ENCODE measurements around the gene HOXC4.
A peak's percentile ranks its signal among the peaks of the same experiment; 100 is the strongest.

Gene HOXC4

DNA sequence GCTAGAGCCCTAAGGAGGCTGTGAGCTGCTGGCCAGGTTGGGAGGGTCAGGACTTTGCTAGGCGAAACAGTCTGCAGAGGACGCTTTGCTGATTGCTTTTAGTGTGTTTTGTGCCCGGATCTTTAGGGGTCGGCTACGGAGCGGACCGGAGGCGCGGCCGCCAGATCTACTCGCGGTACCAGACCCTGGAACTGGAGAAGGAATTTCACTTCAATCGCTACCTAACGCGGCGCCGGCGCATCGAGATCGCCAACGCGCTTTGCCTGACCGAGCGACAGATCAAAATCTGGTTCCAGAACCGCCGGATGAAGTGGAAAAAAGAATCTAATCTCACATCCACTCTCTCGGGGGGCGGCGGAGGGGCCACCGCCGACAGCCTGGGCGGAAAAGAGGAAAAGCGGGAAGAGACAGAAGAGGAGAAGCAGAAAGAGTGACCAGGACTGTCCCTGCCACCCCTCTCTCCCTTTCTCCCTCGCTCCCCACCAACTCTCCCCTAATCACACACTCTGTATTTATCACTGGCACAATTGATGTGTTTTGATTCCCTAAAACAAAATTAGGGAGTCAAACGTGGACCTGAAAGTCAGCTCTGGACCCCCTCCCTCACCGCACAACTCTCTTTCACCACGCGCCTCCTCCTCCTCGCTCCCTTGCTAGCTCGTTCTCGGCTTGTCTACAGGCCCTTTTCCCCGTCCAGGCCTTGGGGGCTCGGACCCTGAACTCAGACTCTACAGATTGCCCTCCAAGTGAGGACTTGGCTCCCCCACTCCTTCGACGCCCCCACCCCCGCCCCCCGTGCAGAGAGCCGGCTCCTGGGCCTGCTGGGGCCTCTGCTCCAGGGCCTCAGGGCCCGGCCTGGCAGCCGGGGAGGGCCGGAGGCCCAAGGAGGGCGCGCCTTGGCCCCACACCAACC lies 23.9 kb upstream of the HOXC4 start:
- DNase-seq: no peak

DNA sequence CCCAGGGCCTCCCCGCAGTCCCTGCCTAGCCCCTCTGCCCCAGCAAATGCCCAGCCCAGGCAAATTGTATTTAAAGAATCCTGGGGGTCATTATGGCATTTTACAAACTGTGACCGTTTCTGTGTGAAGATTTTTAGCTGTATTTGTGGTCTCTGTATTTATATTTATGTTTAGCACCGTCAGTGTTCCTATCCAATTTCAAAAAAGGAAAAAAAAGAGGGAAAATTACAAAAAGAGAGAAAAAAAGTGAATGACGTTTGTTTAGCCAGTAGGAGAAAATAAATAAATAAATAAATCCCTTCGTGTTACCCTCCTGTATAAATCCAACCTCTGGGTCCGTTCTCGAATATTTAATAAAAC lies 23.2 kb upstream of the HOXC4 start:
- DNase-seq: no peak

DNA sequence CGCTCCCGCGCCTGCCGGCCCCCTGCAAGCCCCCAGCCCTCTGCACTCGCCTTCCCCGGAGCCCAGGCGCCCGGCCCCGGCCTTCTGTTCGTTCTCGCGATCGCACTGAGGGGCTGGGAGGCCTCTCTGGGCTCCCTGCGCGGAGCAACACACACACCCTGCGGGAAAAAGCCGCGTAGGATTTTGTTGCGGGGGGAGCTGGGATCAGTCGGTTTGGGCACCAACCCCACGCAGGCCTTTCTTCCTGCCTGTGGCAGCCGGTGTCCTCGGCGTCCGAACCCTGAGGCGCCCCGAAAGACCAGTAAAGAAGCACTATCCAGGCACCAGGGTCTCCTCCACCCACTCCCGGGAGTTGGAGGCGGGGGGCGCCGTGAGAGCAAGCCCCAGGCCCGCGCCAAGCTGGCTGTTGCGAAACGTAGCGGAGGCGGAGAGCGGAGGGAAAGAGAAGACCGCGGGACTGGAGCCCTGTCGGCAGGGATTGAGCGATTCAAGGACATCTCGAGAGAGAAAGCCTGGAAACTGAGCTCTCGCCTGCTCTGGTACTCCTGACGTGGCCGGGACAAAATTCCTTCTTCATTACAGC lies 22.7 kb upstream of the HOXC4 start:
- DNase-seq: no peak

DNA sequence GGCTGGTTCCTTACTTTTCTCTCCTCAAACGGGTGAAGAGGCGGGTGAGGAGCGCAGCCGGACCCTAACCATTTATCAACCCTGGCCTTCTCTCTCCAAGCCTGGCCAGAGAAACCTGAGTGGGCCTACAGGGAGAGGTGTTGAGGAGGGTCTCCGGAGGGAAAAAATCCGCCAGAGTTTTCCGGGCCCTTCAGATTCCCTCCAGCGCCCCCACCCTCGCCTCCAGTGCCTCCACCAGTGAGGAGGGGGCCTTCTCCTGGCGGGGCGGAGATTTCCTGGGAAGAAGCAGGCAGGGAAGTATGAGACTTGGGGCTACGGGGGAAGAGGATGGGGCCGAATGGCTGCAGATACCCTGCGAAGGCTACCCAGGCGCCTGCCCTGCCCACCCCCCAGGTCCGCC lies 22.2 kb upstream of the HOXC4 start:
- no peak for DNase-seq

DNA sequence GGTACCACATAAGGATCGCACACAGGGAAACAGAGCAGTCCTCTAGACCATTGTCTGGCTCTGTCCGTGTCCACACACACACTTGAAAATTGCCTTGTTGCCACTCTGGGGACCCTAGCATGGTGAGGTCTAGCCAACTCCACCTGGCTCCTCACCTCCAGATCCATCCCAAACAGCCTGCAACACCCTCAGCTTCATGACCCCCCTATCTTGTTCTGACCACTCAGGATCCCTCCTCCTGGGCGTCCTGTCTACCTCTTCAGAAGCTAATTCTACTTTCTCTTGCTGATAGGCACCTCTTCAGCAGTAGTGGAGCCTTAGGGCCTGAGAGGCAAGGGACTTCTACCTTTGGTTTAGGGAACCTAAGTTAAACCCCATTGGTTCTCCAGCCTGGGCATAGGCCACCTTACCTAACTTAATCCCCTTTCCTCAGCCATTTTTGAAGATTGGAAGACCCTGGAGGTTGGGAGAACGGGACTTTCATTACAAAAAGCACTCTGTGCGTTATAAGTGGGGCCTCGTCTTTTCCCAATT lies 21.5 kb upstream of the HOXC4 start:
- DNase-seq: no peak

DNA sequence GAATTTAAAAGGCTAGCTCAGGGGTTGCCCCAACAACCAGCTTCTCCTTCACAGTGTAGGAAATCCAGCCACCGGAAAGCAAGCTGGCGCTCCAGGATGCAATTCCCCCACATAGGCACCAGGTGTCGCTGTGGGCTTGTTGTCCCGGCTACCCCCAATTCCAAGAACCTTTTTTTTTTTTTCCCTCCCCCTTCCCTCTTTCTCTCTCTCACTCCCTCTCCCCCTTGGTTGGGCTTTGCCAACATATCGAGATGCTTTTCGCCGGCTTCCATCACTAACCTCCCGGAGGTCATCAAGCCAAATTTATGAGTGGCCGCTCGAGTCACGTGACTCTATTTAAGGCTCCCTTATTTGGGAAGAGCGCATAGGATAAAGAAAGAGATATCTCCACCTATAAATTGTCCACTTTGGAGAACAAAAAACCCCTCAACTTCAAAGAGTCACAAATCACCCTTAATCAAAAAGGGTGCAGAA lies 21.0 kb upstream of the HOXC4 start, which contains the start of gene HOXC5:
TSS of gene HOXC5 (plus strand) at position 424 of the 474 bp plus-strand sequence. CDS start 73 bp downstream, outside the sequence.
- peak; percentile 27 for DNase-seq

DNA sequence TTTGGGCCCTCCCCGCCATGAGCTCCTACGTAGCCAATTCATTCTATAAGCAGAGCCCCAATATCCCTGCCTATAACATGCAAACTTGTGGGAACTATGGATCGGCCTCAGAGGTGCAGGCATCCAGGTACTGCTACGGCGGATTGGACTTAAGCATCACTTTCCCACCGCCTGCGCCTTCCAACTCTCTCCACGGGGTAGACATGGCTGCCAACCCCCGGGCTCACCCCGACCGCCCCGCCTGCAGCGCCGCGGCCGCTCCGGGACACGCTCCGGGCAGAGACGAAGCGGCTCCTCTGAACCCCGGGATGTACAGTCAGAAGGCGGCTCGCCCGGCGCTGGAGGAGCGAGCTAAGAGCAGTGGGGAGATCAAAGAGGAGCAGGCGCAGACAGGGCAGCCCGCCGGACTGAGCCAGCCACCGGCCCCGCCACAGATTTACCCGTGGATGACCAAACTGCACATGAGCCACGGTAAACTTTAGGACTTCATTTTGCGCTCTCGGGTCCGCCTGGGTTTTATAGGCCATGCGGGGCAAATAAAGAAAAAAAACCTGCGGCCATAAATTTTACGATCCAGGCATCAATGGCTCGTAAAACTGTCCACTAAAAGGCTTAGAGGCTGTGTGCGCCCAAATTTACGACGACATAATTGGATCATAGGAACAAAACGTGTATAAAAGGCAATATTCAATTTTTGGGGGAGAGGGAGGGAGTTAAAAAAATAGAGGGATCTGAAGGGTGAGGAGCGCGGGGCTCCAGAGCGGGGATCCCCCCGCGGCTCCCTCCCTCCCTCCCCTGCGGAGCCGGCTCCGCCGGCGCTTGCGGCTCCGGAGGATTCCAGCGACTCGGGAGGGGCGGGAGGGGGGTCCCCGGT lies 20.3 kb upstream of the HOXC4 start:
- no peak for DNase-seq

DNA sequence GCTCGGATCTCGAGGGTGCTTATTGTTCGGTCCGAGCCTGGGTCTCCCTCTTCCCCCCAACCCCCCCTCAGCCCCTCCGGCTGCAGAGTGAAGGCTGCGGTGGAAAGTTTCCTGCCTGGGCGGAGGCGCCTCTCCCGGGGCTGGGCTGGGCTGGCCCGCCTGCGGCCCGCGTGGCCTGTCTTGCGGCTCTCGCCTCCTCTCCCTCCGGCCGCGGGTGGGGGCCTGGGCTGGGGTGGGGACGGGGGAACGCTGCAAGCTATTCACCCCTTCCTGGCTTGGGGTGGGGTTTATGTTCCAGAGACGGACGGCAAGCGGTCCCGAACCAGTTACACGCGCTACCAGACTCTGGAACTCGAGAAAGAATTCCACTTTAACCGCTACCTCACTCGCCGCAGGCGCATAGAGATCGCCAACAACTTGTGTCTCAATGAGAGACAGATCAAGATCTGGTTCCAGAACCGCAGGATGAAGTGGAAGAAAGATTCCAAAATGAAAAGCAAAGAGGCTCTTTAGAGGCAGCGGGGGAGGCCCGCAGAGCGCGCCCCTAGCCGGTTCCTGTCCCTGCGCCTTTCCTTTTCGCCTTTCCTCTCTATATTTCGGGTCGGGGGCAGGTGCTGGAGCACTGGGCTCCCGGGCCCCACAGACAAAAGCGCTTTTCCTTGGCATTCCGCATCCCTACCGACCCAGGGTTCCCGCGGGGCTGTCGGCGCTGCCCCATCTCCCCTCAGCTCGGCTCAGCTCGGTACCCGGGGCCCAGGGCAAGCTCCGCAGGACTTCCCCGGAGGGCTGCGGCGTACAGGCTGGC lies 19.5 kb upstream of the HOXC4 start:
- no peak for DNase-seq

DNA sequence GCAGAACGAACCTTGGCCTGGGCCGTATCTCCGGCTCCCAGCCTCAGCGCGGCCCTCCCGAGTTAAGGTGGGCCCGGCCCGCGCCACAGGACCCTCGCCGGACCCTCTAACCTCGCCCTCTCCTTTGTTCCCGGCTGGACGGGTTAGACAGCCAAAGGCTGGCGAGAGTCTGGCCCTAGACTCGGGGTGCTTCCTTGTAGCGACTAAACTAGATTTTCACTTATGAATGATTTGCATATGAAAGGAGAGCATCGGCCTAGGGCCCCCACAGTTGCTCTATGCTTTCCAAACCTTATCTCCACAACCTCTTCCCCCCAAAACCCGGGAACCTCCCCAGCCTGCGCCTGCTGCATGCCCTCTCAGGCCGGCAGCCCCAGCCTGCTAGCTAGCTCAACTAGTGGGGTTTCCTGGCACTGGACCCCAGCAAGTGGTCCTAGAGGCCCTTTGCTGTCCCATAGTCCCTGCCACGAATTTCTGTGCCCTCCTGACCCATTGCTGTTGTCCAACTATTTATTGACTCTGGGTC lies 18.8 kb upstream of the HOXC4 start:
- no peak for DNase-seq

DNA sequence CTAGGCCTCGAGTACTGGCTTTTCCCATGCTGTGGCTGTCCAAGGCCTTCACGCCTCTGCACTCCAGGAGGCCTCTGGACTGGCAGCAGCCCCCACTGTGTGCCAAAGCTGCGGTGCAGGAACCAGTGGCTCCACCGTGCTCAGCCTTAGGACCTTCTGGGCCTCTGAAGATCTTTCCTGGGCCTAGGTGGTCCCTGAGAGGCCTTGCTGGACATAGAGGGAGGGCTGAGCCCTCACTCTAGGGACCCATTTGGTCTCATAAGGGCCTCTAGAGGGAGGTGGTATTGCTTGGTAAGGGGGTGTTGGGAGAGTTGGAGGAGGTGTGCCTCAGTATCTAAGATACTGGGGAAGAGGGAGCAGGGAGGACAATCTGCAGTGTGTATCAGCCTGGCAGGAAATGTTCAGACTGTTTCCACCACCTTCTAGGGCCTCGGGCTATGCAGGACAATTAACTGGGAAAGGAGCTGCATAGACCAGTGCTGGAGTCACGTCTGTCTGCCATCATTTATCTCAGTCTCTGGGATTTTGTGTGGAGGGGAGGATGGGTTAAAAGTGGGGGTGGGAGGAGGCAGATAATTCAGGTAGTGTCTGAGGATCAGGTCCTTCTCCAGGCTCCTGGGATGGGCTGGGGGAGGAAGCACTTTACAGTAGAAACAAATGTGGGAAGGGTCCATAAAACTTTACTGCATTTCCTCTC lies 17.9 kb upstream of the HOXC4 start:
- no peak for DNase-seq

DNA sequence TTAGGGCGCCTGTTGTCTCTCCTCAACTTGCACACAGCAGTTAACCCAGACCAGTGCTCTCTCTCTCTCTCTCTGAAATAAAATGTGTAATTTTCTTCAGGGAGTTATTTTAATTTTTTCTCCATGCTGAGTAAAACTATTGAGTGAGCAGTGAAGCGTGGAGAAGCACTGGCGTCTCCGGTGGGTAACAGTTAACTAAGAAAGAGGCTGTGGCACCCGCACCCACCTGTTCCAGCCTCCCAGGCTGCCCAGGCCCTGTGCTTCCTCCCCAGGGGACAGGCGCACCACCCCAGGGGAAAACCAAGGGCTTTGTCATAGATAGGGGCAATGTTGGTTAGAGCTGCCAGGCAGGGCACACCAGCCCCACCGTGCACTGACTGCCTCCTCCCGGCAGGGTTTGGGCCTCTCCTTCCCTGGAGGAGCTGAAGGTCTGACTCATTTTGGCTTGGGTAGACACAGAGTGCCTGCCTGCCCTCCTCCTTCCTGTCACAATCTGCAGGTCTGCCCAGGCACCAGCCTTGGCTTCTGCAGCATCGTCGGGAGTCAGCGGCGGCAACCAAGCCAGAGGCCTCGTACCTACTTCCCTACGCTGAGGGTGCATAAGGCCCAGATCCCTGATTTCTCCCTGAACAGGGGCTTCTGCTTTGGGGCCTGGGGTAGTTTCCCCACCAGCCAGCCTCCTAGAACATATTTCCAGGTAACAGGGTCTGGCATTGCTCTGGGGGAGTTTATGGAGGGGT lies 16.8 kb upstream of the HOXC4 start:
- no peak for DNase-seq

DNA sequence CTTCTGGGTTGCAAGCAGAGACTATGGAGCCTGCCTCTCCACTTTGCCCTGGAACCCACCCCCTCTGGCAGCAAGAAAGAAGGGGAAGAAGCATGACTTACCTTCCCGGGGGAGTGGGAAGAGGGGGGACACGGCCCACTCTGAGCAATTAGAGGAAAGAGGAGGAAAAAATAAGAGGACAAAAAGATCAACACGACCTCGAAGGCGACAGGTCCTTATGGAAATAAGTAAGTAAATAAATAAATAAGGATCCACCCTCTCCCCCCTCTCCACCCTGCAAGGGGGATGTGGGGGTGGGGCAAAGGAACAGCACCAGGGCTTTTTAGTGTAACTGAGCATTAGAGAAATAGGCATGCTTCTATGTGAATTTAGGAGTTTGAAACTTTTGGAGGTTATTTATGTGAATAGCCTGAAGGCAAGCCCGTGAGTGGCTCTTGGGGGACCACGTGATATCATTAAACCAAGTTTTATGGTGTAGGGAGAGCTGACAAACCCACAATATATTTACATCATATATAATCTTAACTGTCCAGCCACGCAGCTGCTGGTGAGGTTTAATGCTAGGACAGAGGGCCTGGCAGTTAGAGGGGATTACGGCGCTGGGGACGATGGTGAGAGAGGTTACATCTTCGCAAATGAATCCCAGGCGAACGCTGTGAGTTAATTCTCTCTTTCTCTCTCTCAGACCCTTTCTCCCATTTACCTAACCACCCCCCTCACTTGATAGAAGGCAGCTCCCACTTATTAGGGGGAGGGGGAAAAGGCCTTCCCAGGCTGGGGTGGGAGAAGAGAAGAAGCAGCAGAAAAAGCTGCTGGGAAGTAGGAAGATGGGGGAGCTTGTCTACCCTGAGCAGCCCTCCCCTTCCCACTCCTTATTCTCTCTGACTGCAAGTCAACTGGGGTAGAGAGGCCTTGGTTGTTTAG lies 16.0 kb upstream of the HOXC4 start:
- DNase-seq: no peak

DNA sequence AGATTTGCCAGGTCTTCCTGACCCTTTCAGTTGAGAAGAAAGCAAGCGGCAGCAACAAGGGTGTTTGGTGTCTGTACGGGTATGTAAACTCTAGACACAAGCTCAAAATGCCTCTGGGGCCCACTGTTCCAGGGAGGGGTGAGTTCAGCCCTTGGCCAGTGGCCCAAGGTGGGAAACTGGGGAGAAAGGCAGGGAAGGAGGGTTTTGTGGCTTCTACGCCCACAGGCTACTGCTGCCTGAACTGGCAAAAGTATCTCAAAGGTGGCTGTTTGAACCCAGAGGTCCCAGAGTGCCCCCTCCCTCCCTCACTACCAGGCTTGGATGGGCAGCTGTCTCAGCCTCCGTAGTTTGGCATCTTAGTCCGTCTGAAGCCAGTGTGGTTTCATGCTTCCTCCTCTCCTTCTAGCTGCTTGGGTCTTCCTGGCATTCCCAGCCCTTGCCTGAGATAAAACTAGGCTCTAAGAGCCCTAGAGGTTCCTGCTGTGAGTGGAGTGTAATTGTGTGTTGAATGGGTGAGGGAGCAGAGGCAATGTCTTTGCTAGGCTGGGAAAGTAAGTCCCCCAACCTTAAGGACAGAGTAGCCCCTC lies 15.3 kb upstream of the HOXC4 start:
- DNase-seq: no peak

DNA sequence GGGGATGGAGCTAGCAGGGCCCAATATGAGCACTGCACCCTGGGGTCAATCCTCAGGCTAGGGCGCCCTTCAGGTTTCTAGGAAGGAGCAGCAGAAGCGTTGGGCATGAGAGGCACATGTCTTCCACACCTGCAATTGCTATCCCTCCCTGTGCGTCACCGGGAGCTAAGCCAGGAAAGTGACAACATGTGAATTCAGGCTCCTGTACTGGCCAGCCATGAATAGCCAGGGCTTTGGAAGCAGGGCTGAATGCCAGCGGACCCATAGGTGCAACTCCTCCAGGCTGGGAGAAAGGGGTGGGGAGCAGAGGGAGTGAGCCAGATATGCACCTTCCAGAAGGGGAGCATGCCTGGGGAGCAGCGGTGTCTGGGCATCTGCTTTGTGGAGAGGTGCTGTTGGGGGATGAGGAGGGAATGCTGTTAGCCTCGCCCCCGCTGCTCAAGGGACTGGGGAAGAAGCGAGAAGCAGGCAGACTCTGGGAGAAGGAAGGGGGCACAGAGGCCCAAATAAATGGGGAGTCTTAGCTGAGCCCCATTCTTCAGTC lies 14.7 kb upstream of the HOXC4 start:
- peak; percentile 44 for DNase-seq

DNA sequence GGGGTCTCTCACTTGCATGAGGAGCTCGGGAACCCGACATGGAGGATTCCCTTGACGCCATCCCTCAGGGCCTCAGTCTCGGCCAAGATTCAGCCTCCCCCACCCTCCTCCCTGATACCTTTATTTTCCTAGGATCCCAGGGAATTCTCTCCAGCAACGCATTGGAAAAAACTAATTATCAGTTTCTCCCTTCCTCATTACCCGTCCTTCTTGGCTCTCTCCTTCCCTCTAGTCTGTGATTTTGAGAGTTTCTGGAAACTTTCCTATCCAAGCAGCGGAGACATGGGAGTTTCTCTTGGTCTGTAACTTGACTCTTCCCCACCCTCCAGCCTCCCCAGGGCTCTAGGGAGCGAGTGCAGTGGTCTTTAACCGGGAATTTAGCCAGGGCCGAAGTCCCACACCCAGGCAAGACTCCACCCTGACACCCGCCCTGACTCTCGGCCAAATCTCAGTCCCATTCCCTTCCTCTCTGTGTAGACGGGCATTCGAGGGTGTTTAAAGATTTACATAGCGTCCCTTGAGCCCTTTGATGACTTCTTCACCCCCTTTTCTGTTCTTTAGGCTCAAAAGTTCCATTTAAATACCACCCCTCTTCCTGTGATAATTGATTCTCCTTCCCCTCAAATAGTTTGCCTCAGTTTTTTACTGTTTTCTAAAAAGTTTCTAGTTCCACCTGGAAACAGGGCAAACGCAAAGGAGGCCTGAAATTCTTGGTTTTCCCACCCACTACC lies 14.1 kb upstream of the HOXC4 start:
- no peak for DNase-seq

DNA sequence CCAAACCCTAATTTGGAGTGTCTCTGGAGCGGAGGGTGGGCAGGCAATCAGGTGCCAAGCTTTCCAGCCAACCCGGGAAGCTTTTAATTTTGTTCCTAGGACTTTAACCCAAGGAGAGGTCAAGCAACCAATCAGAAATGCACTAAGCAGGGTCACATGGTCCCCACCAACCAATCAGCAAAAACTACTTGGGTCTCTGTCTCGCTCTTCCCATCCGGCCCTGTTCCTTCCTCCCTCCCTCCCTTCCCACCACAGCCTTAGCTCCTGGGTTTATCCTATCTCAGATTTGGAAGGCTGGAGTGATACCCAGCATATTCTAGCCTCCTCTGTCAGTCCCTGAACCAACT lies 13.5 kb upstream of the HOXC4 start:
- no peak for DNase-seq

DNA sequence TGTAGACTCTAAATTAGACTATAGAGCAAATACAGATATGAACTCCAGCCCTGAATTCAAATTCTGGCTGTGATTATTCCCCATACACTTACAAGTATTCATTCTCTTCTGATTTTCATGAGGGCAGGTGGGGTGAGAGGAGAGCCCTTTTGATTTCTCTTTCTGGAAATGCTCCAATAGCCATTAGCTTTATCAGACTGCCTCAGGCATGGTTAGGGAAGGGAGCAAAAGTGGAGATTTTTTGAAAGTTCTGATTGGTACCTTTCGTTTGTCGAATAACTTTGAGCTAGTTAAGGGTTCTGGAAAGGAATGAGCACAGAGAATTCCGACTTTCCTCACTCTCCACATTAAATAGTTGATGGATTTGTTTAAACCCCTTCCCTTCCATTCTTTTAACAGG lies 13.0 kb upstream of the HOXC4 start:
- no peak for DNase-seq

DNA sequence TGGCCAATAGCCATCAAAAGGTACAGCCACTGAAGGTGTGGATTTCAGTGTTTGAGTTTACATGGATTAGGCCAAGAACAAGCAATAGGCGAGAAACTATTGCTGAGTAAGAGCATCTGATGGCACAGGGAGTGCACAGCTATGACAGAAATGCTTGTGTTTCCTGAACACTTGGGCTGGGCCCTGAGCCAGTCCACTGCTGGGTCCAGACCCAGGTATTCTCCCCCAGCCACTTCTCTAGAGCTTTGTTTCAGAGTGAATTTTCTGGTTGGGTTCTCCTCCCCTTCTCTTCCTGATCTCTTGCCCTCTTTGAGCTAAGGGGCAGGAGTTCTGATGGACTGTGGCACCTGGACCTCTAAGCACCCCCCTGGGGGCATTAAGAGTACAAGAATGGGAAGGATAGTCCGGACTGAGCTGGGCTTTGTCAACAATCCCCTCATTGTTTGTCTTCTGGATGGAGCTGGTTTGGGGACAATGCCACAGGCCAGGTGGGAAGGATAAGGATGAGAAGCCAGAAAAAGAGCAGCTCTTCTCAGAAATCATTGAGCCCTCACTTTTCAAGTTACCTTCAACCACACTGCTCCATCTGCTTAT lies 12.4 kb upstream of the HOXC4 start:
- DNase-seq: no peak

Measured in COR-L47 (cell line).